HG02973 (cell line): ENCODE results near the gene SNRNP25.
A peak's percentile ranks its signal among the peaks of the same experiment; 100 is the strongest.
"Not testable (repeated sequence)": the region's sequence is repeated elsewhere in the genome, so short reads cannot be mapped to it uniquely, and the experiment has no call there.

Experiments used
- ATAC-seq: cut with Tn5 transposase; IDR thresholded peaks from one replicate; pipeline ENCODE4 v1.9.1; 2021; ENCODE audit warnings: moderate library complexity; ENCODE audit not compliant: unreplicated experiment

SNRNP25 gene

GRCh38 chr16:53346-54236 is at the start of gene SNRNP25, which contains the start of gene POLR3K:
SNRNP25 (plus strand) TSS chr16:53828; CDS start chr16:54017, 189 bp downstream.
POLR3K (minus strand) TSS chr16:53608; CDS start chr16:53586, 22 bp downstream.
- ATAC-seq: peak; percentile 87

DNA sequence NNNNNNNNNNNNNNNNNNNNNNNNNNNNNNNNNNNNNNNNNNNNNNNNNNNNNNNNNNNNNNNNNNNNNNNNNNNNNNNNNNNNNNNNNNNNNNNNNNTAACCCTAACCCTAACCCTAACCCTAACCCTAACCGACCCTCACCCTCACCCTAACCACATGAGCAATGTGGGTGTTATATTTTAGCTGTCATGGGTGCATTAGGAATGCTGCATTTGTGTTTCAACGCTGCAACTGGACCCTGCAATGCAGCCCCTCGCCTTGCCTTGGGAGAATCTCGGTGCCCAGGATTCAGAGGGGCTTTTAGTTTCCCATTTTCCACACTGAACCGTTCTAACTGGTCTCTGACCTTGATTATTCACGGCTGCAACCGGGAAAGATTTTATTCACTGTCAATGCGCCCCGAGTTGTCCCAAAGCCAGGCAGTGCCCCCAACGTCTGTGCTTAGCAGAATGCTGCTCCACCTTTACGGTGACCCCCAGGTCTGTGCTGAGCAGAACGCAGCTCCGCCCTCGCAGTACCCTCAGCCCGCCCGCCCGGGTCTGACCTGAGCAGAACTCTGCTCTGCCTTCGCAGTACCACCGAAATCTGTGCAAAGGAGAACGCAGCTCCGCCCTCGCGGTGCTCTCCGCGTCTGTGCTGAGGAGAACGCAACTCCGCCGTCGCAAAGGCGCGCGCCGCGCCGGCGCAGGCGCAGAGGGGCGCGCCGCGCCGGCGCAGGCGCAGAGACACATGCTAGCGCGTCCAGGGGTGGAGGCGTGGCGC is 43.5 kb upstream of the SNRNP25 start:
- no peak for ATAC-seq

GRCh38 chr16:10772-11171 is 42.9 kb upstream of the SNRNP25 start:
- not testable (repeated sequence) for ATAC-seq

DNA sequence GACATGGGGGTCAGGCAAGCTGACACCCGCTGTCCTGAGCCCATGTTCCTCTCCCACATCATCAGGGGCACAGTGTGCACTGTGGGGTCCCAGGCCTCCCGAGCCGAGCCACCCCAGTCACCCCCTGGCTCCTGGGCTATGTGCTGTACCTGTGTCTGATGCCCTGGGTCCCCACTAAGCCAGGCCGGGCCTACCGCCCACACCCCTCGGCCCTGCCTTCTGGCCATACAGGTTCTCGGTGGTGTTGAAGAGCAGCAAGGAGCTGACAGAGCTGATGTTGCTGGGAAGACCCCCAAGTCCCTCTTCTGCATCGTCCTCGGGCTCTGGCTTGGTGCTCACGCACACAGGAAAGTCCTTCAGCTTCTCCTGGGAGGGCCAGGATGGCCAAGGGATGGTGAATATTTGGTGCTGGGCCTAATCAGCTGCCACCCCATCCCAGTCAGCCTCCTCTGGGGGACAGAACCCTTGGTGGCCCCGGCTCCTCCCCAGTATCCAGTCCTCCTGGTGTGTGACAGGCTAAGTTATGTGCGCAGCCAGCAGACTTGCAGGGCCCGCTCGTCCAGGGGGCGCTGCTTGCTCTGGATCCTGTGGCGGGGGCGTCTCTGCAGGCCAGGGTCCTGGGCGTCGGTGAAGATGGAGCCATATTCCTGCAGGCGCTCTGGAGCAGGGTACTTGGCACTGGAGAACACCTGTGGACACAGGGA is 36.4 kb upstream of the SNRNP25 start:
- not testable (repeated sequence) for ATAC-seq

- ATAC-seq: not testable (repeated sequence)
Measured at GRCh38 chr16:20886-21285, 32.7 kb upstream of the SNRNP25 start.

DNA sequence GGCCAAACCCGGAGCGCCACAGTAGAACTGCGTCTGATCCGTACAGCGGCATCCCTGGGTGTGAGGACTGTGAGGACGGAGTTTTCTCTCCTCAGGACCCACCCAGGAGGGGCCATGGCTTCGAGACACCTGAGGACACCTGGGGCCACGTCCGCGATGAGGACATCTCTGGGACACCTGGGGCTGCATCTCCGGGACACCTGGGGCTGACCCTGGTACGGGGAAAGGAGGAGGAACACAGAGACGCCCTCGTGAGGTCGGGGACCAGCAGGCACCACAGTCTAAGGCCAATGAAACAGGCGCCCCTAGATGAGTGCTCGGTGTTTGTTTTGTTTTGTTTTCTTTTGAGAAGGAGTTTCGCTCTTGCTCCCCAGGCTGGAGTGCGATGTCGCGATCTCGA is 29.5 kb upstream of the SNRNP25 start:
- not testable (repeated sequence) for ATAC-seq

- ATAC-seq: not testable (repeated sequence)
Measured at GRCh38 chr16:25926-26348, 27.7 kb upstream of the SNRNP25 start.

DNA sequence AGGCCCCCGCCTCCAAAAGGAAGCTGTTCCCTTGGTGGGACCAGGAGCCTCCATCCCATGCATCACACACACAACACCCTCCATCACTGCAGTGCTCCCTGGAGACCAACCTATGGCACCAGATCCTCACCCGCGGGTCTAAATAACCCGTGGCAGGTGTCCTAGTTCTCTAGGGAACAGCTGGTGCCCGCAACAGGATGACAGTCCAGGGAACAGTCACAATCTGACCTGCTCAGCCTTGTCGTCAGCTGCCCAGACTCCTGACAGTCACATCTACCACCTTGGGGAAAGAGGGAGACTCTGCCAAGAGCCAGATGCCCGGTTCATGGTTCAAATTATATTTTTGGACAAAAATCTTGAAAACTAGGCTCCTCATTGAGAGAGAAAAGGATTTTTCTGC is 23.0 kb upstream of the SNRNP25 start:
- ATAC-seq: not testable (repeated sequence)

- not testable (repeated sequence) for ATAC-seq
Measured at GRCh38 chr16:33154-33876, 20.3 kb upstream of the SNRNP25 start.

DNA sequence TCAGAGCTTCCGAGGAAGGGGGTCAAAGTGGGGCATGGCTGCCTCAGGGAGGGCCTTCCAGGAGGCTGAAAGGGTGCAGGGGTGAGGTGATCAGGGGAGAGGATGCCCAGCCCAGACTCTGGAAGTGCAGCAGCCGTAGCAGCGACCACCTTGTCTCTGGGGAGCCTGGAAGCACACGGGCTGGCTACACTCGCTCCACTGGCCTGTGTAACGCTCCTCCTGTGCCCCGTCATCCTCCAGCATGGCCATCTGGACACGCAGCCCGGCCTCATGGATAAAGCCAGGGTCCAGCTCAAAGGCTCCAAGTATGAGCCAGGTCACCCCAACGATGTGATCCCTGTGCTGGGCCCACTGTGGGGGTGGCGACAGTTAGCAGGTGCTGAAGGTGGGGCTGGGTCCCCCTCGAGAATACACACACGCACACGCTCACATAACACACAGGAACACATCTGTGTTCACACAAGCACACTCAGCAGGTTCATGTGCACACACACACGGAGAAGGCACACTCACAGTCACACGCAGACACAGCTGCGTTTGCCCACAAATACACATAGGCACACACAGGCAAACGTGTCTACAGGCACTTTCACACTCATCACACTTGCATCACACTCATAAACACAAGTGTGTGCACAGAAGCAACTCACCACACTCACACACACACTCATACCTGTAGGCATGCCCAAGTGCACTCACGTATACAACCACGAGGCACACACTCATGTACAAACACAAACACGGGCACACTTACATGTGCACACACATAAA is 19.6 kb upstream of the SNRNP25 start:
- no peak for ATAC-seq

DNA sequence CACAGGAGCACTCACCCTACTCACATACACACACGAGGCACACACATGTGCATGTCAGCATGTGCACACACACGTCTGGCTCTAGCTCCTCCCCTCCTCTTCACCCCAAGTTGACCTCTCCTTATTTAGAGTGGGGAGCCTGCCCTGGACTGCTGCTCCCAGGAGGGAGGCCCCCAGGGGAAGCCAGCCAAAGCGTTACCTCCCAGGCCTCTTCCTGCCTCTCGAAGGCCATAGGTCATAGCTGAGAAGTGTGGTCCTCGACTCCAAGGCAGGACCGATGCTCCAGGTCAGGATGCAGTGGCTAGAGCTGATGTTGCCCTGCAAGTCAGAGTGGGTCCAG is 19.0 kb upstream of the SNRNP25 start:
- no peak for ATAC-seq

- no peak for ATAC-seq
Measured at GRCh38 chr16:35011-35677, 18.5 kb upstream of the SNRNP25 start.

DNA sequence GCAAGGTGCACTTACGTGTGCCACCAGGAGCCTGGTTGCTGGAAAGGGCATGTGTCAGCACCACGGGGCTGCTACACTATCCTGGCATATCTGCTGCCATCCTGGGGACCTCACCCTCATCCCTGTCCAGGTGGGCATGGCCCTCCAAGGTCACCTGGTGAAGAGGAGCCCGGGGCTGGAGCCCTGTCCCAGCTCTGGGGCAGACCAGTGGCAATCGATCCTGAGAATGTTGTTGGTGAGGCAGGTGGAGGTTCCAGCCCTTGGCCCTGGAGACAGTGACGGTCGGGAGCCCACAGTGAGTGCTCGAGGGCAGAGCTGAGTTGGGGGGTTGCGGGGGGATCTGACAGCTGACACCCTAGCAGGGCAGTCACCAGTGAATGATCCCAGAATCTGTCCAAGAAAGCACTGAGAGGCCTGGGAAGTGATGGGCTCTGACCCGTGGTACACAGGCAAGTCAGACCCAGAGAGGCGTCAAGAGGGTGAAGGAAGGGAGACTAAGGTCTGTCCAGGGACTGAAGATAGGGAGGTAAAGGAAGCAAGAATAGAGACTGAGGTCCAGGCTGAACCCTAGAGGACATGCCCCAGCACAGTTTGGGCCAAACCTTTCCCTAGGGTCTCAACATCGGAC is 17.8 kb upstream of the SNRNP25 start:
- ATAC-seq: no peak

GRCh38 chr16:36336-36984 is 17.2 kb upstream of the SNRNP25 start:
- no peak for ATAC-seq

DNA sequence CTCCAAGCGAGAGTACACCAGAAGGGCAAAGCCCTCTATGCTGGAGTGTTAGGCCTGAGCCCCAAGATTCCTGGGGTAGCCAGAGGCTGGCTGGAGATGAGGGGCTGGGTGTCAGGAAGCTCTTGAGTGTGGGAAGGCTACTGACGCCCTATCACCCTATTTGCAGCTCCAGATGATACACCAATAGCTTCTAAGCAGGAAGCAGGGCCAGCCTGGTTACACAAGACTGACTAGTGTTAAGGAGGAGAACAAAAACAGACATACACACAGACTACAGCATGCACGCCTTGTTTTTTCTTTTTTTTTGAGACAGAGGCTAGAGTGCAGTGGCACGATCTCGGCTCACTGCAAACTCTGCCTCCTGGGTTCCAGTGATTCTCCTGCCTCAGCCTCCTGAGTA is 16.1 kb upstream of the SNRNP25 start:
- no peak for ATAC-seq

GRCh38 chr16:38206-38605 is 15.4 kb upstream of the SNRNP25 start:
- not testable (repeated sequence) for ATAC-seq

DNA sequence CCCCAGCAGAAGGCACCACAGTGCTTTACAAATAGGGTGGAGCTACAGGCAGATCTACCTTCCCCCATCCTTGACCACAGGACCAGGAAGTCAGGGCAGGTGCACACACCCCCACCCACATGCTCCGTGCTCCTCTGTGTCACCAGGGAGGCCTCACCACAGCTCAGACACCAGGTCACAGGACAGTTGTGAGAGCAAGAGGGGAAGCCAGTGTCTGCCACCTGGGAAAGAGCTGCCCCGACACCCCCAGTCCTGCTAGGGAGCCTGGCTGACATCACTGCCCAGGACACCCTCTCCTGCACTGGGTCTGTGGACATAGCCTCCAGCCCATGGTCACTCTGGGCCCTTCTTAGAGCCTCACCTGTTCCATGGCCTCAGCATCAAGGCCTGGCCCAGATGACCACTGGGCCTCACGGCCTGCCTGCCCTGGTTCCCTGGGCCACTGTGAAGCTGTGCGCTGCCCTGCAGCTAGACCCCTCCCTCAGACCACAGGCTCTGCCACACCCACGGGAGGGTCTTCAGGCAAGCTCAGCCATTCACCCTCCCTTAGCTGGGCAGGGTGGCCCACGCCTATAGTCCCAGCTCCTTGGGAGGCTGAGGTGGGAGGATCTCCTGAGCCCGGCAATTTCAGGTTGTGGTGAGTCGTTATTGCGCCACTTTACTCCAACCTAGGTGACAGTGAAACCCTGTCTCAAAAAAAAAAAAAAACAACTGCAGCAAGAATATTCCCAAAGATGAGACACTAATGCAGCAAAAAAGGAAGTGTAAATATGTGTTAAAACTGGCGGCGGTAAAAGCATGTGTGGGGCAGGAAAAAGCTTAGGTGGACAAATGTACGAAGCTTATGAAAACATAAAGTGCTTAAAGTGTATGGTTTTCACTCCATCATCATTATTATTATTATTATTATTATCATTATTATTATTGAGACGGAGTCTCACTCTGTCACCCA is 14.4 kb upstream of the SNRNP25 start:
- peak; percentile 58 for ATAC-seq
